Astrocyte of the cerebellum (primary cell): ENCODE measurements around the gene PPP4R1.

Experiments
- DNase-seq: peaks from one replicate; pipeline ENCODE4 v3.0.0-alpha.2; 2011; ENCODE audit warnings: low read depth
- H3K4me3 ChIP-seq: 2 replicates; pipeline ENCODE4 v1.5.1; 2011; ENCODE audit warnings: mild to moderate bottlenecking, low read depth, low read length, moderate library complexity
- in situ Hi-C: cut with HindIII; loops from 2 replicates; pipeline ENCODE4 v1.10.0; 2017; ENCODE audit warnings: low sequenced_read_pairs
- TF ChIP-seq, protein P1 (sequence below): IDR thresholded peaks from 2 replicates; pipeline ENCODE4 v1.5.1; 2012; ENCODE audit warnings: low read length, low read depth, moderate library complexity, mild to moderate bottlenecking; ENCODE audit errors: missing control alignments

Gene PPP4R1, protein sequence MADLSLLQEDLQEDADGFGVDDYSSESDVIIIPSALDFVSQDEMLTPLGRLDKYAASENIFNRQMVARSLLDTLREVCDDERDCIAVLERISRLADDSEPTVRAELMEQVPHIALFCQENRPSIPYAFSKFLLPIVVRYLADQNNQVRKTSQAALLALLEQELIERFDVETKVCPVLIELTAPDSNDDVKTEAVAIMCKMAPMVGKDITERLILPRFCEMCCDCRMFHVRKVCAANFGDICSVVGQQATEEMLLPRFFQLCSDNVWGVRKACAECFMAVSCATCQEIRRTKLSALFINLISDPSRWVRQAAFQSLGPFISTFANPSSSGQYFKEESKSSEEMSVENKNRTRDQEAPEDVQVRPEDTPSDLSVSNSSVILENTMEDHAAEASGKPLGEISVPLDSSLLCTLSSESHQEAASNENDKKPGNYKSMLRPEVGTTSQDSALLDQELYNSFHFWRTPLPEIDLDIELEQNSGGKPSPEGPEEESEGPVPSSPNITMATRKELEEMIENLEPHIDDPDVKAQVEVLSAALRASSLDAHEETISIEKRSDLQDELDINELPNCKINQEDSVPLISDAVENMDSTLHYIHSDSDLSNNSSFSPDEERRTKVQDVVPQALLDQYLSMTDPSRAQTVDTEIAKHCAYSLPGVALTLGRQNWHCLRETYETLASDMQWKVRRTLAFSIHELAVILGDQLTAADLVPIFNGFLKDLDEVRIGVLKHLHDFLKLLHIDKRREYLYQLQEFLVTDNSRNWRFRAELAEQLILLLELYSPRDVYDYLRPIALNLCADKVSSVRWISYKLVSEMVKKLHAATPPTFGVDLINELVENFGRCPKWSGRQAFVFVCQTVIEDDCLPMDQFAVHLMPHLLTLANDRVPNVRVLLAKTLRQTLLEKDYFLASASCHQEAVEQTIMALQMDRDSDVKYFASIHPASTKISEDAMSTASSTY

DNA sequence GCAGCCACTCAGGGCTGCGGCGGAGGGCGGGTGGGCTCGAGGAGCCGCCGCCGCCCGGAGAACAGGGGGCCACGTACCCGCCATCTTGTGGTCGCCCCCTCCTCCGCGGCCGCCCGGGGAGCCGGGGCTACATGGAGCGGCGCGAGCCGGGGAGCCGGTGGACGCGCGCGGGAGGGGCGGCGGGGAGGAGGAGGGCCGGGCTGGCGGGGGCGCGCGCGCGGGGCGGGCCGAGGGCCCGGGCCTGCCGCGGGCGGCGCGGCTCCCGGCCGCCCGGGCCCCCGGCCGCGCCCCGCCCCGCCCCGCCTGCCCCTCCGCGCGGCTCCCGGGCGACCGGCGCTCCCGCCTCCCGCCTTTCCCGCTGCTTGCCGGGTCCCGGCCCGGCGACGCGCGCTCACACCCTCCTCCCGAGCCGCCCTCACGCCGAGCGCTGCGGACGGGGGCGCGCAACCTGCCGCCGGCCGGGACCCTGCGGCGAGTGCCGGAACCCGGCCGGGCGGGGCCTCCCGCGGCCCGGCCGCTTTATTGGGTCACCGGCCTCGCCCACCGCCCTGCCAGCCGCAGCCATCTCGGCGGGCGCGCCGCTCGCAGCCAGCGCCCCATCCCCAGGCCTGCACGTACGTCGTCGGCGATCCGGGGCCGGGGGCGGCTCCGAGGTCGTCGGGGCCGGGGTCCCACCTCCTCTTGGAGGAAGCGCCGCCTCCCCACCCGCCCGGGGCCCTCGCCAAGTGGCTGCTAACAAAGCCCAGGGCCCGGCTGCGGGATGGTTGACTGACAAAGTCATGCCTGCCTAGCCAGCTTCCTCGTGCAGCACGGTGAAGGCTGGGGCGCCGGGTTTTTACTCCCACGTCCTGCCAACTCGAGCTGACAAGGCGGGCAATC is at the start of gene PPP4R1:
Gene PPP4R1 (minus strand): TSS at position 159 of the 879 bp plus-strand sequence. CDS start 75 bp downstream, at position 84.
- H3K4me3 ChIP-seq = peak within 1 kb of the TSS; percentile 79
- TF ChIP-seq, protein P1, sequence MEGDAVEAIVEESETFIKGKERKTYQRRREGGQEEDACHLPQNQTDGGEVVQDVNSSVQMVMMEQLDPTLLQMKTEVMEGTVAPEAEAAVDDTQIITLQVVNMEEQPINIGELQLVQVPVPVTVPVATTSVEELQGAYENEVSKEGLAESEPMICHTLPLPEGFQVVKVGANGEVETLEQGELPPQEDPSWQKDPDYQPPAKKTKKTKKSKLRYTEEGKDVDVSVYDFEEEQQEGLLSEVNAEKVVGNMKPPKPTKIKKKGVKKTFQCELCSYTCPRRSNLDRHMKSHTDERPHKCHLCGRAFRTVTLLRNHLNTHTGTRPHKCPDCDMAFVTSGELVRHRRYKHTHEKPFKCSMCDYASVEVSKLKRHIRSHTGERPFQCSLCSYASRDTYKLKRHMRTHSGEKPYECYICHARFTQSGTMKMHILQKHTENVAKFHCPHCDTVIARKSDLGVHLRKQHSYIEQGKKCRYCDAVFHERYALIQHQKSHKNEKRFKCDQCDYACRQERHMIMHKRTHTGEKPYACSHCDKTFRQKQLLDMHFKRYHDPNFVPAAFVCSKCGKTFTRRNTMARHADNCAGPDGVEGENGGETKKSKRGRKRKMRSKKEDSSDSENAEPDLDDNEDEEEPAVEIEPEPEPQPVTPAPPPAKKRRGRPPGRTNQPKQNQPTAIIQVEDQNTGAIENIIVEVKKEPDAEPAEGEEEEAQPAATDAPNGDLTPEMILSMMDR = no peak
- no peak for DNase-seq
- in situ Hi-C loops = loop anchor here (5.0 kb wide), 1 partner anchor 48 kb away; no protein-coding TSS in a partner anchor

DNA sequence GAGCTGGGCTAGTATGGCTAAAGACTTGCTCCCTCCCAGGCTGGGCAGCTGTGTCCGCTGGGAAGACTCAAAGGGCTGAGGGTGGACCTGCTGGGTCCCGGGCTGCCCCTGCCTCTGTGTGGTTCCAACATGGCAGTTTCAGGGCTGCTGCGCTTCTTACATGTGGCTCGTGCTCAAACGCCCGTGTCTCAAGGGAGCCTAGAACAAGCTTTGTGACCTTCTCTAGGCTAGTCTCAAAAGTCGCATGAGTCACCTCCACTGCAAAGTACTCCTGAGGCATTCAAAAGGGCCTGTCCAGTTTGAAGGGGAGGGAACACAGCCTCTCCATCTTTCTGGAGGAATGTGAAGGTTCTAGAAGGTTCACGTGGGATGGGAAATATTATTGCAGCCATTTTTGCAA is 49.0 kb upstream of the PPP4R1 start:
- DNase-seq = no peak
- in situ Hi-C loops = loop anchor here (5.0 kb wide), 2 partner anchors 46 to 86 kb away; no protein-coding TSS in a partner anchor
- TF ChIP-seq, protein P1 = no peak

DNA sequence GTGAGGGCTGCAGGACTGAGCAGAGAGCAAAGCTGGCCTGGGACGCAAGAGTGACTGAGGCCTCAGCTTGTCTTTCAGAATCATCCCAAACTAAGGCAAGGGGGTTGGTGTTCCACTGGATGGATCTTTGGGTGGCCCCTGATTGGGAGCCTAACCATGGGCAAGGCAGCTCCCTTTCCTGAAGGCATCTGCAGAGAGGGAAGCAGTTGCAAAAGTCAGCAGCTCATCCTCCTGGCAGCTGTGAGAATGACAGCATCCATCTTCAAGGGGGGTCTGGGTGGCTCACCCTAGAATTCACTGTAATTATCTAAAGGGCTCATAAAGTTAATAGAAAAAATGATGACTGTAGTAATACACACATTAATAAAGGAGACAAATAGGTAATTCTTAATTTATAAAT is 47.2 kb upstream of the PPP4R1 start:
- TF ChIP-seq, protein P1 = no peak
- no peak for DNase-seq
- H3K4me3 ChIP-seq = no peak overlapping the region
- in situ Hi-C loops = loop anchor here (5.0 kb wide), 2 partner anchors 44 to 84 kb away; no protein-coding TSS in a partner anchor

More for the DNA sequence above, 49.0 kb upstream of the PPP4R1 start:
- H3K4me3 ChIP-seq = no peak overlapping the region

DNA sequence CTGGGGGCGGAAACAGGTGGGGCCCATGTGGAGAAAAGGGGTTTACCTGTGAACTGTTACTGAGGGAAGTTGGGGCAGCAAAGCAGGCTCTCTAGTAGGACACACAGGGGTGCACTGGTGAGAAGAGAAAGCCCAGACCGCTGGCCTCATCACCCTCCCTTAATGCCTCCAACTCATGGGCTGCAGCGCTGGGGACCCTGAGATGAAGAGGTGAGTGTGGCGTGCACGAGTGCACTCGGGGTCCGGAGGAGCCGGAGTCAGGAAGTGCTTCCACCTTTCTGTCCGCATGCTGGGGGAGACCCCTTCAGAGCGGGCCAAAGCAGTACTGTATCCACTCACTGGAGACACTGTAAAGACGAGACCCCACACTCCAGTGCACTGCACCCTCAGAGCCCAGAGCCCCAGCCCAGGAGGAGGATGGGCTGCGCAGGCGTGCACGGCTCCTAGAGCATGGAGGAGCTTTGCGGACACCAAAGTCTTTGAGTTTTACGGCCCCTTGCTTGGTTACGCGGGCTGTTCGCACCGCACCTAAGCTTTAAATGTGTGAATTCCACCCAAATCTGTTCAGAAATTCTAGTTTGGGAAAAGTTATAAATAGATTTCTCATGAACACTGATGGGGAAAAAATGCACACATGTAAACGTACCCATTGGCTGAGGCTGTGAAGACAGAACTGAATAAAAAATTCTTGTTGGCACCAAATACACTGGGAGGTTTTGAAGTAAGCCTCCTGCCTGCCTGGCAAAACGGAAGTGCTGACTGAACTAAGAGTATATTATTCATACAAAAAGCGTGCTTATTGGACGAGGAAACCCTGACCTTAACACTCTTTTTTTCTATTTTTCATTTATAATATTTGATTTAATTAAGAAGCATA is 45.4 kb upstream of the PPP4R1 start:
- in situ Hi-C loops = loop anchor here (5.0 kb wide), 2 partner anchors 42 to 82 kb away; no protein-coding TSS in a partner anchor
- no peak for DNase-seq
- TF ChIP-seq, protein P1 = no peak
- H3K4me3 ChIP-seq = no peak overlapping the region

DNA sequence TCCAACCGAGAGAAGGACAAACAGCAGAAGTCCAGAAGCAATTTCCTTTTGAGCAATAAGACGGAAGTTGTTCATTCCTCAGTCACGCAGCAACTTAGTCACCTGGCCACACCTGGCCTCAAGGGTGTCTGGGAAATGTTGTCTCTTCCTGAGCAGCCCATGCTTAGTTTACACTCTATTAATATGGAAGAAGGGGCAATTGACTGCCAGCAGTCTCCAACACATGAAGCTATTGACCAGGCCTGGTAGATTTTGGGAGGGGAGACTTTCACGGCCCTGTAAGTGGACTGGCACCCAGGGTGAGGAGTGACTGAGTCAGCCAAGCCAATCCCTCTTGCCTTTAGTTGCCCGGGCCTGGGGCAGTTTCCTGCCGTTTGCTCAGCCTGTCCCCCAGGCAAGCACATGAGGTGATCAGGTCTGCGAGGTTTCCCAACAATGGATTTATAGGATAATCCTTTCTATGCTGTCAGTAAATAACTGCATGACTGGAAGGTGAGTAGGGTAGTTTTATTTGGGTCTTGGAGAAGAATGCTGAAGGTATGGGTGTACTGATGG is 43.8 kb upstream of the PPP4R1 start:
- in situ Hi-C loops = no loop called here
- TF ChIP-seq, protein P1 = no peak
- H3K4me3 ChIP-seq = no peak overlapping the region
- DNase-seq = no peak
